Measurements from ENCODE around the gene PLCL1. TPM values are rescaled to one million over a fixed set of nuclear protein-coding genes. Genes with fewer than 3 reads are reported as not detected.

The PLCL1 gene
- total RNA-seq, 1 donor from 2014 or later = 13.6 TPM

DNA sequence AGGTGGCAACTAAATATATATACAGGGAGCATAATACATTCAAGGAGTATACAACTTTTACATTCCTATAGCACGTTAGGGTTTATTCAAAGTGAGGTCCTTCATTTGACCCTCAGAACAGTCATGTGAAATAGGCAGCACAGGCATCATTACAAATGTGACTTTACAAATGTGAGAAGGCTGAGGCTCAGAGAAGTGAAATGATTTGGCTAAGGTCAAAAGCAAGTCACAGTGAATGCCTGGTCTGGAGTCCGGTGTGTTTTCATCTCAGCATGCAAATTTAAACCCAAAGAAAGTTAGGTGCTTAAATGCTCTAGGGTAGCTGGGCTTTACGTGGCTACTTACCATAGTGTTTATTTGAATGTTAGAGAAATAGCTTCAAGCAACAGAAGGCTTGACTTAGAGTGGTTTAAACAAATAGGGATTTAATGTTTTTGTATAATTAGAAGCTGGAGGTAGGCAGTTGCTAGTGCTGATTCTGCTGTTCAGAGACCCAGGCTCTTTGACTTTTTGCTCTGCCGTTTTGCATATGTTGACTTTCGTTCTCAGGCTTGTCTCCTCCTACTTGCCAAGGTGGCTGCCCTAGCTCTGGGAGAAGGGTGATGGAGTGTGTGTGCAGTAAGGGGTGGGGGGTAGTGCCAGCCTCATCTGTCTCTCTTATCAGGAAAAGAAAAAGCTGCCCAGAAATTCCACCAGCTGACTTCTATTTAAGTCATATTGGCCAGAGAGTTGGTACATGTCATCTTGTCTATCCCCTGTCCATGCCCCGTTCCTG, 89.2 kb downstream of the PLCL1 start:
- H3K27ac Mint-ChIP-seq (ENCODE audit: unreplicated experiment) = no peak overlapping the region
- H3K9me3 Mint-ChIP-seq (ENCODE audit: unreplicated experiment) = no peaks in the 10 kb centered on the region
- H3K4me3 Mint-ChIP-seq (ENCODE audit: unreplicated experiment) = no peak overlapping the region
- H3K36me3 Mint-ChIP-seq (ENCODE audit: low read depth, unreplicated experiment) = no peaks in the 10 kb centered on the region
- no peaks in the 10 kb centered on the region for H3K27me3 Mint-ChIP-seq (ENCODE audit: unreplicated experiment)
- DNase-seq (ENCODE audit: low spot score) = no peak
- TF ChIP-seq, protein P1, sequence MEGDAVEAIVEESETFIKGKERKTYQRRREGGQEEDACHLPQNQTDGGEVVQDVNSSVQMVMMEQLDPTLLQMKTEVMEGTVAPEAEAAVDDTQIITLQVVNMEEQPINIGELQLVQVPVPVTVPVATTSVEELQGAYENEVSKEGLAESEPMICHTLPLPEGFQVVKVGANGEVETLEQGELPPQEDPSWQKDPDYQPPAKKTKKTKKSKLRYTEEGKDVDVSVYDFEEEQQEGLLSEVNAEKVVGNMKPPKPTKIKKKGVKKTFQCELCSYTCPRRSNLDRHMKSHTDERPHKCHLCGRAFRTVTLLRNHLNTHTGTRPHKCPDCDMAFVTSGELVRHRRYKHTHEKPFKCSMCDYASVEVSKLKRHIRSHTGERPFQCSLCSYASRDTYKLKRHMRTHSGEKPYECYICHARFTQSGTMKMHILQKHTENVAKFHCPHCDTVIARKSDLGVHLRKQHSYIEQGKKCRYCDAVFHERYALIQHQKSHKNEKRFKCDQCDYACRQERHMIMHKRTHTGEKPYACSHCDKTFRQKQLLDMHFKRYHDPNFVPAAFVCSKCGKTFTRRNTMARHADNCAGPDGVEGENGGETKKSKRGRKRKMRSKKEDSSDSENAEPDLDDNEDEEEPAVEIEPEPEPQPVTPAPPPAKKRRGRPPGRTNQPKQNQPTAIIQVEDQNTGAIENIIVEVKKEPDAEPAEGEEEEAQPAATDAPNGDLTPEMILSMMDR (IDR thresholded peaks at IDR 0.05; ENCODE audit: unreplicated experiment) = no peak
- H3K4me1 Mint-ChIP-seq (ENCODE audit: unreplicated experiment) = peaks cover 30% of the 10 kb centered on the region

DNA sequence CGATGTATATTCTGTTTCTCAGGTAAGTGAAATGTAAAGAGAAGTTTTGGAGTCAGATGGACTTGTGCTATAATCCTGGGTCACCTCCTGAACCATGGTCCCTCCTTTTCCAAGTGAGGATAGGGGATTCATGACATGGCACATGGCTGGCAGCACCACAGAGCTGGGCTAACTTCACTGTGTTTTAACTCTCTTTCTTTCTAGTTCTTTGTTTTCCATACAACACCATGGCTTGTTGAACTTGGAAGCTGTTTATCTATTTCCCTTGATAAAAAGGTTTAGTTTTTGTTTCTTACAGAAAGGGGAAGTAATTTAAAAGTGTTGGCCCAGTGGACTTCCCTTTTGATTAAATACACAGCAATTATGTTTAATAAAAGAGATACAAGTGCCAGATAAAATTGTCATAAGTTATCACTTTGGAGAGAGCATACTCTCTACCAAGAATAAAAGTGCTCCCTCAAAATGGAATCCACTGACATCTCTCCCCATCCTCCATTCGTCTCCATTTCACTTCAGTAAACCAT, 90.4 kb downstream of the PLCL1 start:
- H3K4me3 Mint-ChIP-seq (ENCODE audit: unreplicated experiment) = no peak overlapping the region
- DNase-seq (ENCODE audit: low spot score) = no peak
- H3K27me3 Mint-ChIP-seq (ENCODE audit: unreplicated experiment) = no peaks in the 10 kb centered on the region
- H3K27ac Mint-ChIP-seq (ENCODE audit: unreplicated experiment) = no peak overlapping the region
- TF ChIP-seq, protein P1 (IDR thresholded peaks at IDR 0.05; ENCODE audit: unreplicated experiment) = no peak
- peaks cover 25% of the 10 kb centered on the region for H3K4me1 Mint-ChIP-seq (ENCODE audit: unreplicated experiment)
- H3K36me3 Mint-ChIP-seq (ENCODE audit: low read depth, unreplicated experiment) = no peaks in the 10 kb centered on the region
- no peaks in the 10 kb centered on the region for H3K9me3 Mint-ChIP-seq (ENCODE audit: unreplicated experiment)

DNA sequence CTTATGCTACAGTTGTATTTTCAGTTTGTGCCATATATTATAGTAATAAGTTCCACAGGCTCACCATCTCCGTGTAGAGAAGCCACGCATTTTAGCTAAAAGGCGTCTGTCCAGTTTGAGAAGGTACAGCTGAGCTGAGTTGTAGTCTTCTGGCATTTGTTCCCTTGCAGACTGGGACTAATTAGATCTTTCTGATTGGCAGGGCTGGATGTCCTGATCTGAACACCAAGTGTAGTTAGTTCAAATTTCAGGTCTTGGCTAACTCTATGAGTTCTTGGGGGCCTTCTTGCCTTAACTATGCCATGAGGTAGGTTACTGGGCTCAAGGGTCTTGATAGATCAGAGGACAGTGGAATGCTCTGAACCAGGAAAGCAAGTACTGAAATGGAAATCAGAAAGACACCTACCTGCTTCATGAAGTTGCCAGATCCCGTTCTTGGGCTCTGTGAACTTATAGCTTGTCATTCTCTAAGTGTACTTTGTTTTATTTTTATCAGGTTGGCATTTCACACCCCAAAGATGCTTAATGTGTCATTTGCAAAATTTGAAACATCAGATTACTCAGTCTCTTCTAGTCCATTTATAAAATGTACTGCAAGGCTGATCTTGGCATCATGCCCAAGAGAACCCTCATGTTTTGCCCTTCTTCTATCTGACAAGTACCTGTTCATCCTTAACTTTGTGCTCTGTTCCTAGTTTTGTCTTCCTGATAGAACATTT, 93.7 kb downstream of the PLCL1 start:
- Mint-ChIP-seq H3K4me3 (ENCODE audit: unreplicated experiment) (no peak overlapping the region), H3K9me3 (ENCODE audit: unreplicated experiment) (no peaks in the 10 kb centered on the region), H3K4me1 (ENCODE audit: unreplicated experiment) (peaks cover 35% of the 10 kb centered on the region), H3K27ac (ENCODE audit: unreplicated experiment) (no peak overlapping the region), H3K36me3 (ENCODE audit: low read depth, unreplicated experiment) (no peaks in the 10 kb centered on the region), H3K27me3 (ENCODE audit: unreplicated experiment) (no peaks in the 10 kb centered on the region)
- no peak for DNase-seq (ENCODE audit: low spot score)
- TF ChIP-seq, protein P1 (IDR thresholded peaks at IDR 0.05; ENCODE audit: unreplicated experiment) = no peak

DNA sequence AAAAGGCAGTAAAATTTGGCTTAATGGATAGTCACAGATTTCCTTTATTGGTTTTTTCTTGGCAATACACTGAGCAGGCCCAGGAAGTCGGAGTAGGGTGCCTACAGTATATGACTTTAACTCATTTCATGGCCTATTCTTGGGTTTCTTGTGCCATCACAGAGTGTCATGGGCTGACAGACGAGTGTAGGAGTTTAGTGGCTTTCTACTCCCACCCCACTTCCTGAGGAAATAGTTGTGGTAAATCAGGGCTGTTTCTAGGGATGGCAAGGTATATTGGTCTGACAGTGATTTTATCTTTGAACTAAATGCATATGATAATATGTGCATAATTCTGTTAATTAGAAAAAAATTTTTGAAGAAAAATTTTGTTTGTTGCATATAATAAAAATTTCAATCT, 100.1 kb downstream of the PLCL1 start:
- H3K9me3 Mint-ChIP-seq (ENCODE audit: unreplicated experiment) = no peaks in the 10 kb centered on the region
- H3K36me3 Mint-ChIP-seq (ENCODE audit: low read depth, unreplicated experiment) = no peaks in the 10 kb centered on the region
- no peak overlapping the region for H3K4me3 Mint-ChIP-seq (ENCODE audit: unreplicated experiment)
- H3K4me1 Mint-ChIP-seq (ENCODE audit: unreplicated experiment) = peaks cover 37% of the 10 kb centered on the region
- no peak for DNase-seq (ENCODE audit: low spot score)
- H3K27me3 Mint-ChIP-seq (ENCODE audit: unreplicated experiment) = no peaks in the 10 kb centered on the region
- no peak overlapping the region for H3K27ac Mint-ChIP-seq (ENCODE audit: unreplicated experiment)
- TF ChIP-seq, protein P1 (IDR thresholded peaks at IDR 0.05; ENCODE audit: unreplicated experiment) = no peak

DNA sequence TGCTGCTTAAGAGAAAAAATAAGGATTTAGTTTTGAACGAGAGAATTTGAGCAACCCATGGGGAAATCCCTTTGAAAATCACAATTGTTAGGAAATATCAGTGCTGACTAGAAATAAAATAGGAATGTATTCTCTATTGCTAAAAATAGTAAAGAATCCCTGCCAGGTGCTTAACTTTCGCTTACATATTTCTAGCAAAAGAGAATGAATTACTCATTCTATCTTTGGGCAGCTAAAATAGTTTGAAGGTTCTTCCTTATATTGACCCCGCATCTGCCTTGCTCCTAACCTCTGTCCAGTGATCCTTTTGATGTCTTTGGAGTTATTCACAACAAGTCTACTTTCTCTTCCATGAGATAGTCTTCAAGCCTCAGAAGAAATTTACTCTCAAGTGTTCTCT, 103.8 kb downstream of the PLCL1 start:
- DNase-seq (ENCODE audit: low spot score) = no peak
- H3K4me3 Mint-ChIP-seq (ENCODE audit: unreplicated experiment) = no peak overlapping the region
- TF ChIP-seq, protein P1 (IDR thresholded peaks at IDR 0.05; ENCODE audit: unreplicated experiment) = no peak
- no peak overlapping the region for H3K27ac Mint-ChIP-seq (ENCODE audit: unreplicated experiment)
- no peaks in the 10 kb centered on the region for H3K36me3 Mint-ChIP-seq (ENCODE audit: low read depth, unreplicated experiment)
- H3K9me3 Mint-ChIP-seq (ENCODE audit: unreplicated experiment) = no peaks in the 10 kb centered on the region
- no peaks in the 10 kb centered on the region for H3K27me3 Mint-ChIP-seq (ENCODE audit: unreplicated experiment)
- peaks cover 28% of the 10 kb centered on the region for H3K4me1 Mint-ChIP-seq (ENCODE audit: unreplicated experiment)
